GM23338 (cell line): ENCODE data around the gene STIL. TPM values are rescaled to one million over a fixed set of nuclear protein-coding genes. Genes with fewer than 3 reads are reported as not detected.

Experiments
- ATAC-seq: fragments of 200-7000 bp; cut with Tn5 transposase; 3 replicates; pipeline ENCODE4 v1.9.1; 2020
- DNase-seq: peaks from one replicate; pipeline ENCODE4 v3.0.0-alpha.2; 2015; ENCODE audit warnings: low spot score
- H2AFZ ChIP-seq: fragments of 200-600 bp; sonication (generic); 2 replicates; pipeline ENCODE4 v1.8.0; 2016; ENCODE audit warnings: antibody characterized with exemption, mild to moderate bottlenecking, moderate library complexity
- H3F3A ChIP-seq: fragments of 200-600 bp; sonication (generic); replicated peaks from 2 replicates; pipeline ENCODE4 v1.8.0; 2017; ENCODE audit warnings: antibody characterized with exemption, mixed run types, low read depth
- H3K27ac ChIP-seq: fragments of 200-600 bp; sonication (generic); 2 replicates; pipeline ENCODE4 v1.6.1; 2016; ENCODE audit warnings: low read depth
- H3K27me3 ChIP-seq: fragments of 200-600 bp; sonication (generic); 2 replicates; pipeline ENCODE4 v1.8.0; 2016; ENCODE audit warnings: mild to moderate bottlenecking, mixed run types, moderate library complexity; ENCODE audit not compliant: insufficient read depth
- H3K36me3 ChIP-seq: fragments of 200-600 bp; sonication (generic); 2 replicates; pipeline ENCODE4 v1.8.0; 2016; ENCODE audit warnings: mild to moderate bottlenecking; ENCODE audit not compliant: insufficient read depth
- H3K4me1 ChIP-seq: fragments of 200-600 bp; sonication (generic); 2 replicates; pipeline ENCODE4 v1.8.0; 2016; ENCODE audit warnings: mild to moderate bottlenecking, moderate library complexity; ENCODE audit not compliant: insufficient read depth
- H3K4me2 ChIP-seq: fragments of 200-600 bp; sonication (generic); 2 replicates; pipeline ENCODE4 v1.7.1; 2017; ENCODE audit warnings: mixed run types
- H3K4me3 ChIP-seq: fragments of 200-600 bp; sonication (generic); 2 replicates; pipeline ENCODE4 v1.6.1; 2016; ENCODE audit warnings: mixed run types
- H3K79me2 ChIP-seq: fragments of 200-600 bp; sonication (generic); replicated peaks from 2 replicates; pipeline ENCODE4 v1.8.0; 2017; ENCODE audit warnings: mild to moderate bottlenecking; ENCODE audit not compliant: insufficient read depth
- H3K9me2 ChIP-seq: fragments of 200-600 bp; sonication (generic); 2 replicates; pipeline ENCODE4 v1.8.0; 2017; ENCODE audit not compliant: insufficient read depth
- H4K20me1 ChIP-seq: fragments of 200-600 bp; sonication (generic); replicated peaks from 2 replicates; pipeline ENCODE4 v1.8.0; 2017; ENCODE audit warnings: mild to moderate bottlenecking; ENCODE audit not compliant: insufficient read depth
- H3K27ac Mint-ChIP-seq: 2 replicates; pipeline ENCODE4 v1.8.0; 2020; ENCODE audit warnings: inconsistent platforms, mild to moderate bottlenecking, moderate library complexity, mixed read lengths
- H3K27me3 Mint-ChIP-seq: 3 replicates; pipeline ENCODE4 v1.8.0; 2022; ENCODE audit warnings: low read depth, mild to moderate bottlenecking, moderate library complexity, mixed read lengths, inconsistent platforms; ENCODE audit not compliant: insufficient read depth, poor library complexity
- H3K36me3 Mint-ChIP-seq: 3 replicates; pipeline ENCODE4 v1.8.0; 2021; ENCODE audit warnings: low read depth, mild to moderate bottlenecking, inconsistent platforms, moderate library complexity, mixed read lengths
- H3K4me1 Mint-ChIP-seq: 3 replicates; pipeline ENCODE4 v1.8.0; 2020; ENCODE audit warnings: mild to moderate bottlenecking, inconsistent platforms, mixed read lengths
- H3K4me3 Mint-ChIP-seq: 3 replicates; pipeline ENCODE4 v1.8.0; 2021; ENCODE audit warnings: moderate library complexity, mild to moderate bottlenecking, inconsistent platforms, mixed read lengths
- H3K9me3 Mint-ChIP-seq: 3 replicates; pipeline ENCODE4 v1.8.0; 2020; ENCODE audit warnings: moderate library complexity, mild to moderate bottlenecking, inconsistent platforms, mixed read lengths
- CTCF ChIP-seq, 2 experiments: fragments of 200-600 bp in 1 of 2; sonication (generic) in 1 of 2; conservative IDR thresholded peaks; 2 replicates each; pipeline versions ENCODE4 v1.5.1 to v1.6.1; 2016 to 2017; ENCODE audit warnings: antibody characterized with exemption in 2 of 2, low read depth in 2 of 2, mild to moderate bottlenecking in 2 of 2, moderate library complexity in 1 of 2
- EZH2 ChIP-seq: fragments of 200-600 bp; sonication (generic); IDR thresholded peaks from one replicate; pipeline ENCODE4 v1.8.0; 2017; ENCODE audit warnings: antibody characterized with exemption, mild to moderate bottlenecking, low read depth; ENCODE audit not compliant: unreplicated experiment
- EZH2phosphoT487 ChIP-seq: fragments of 200-600 bp; sonication (generic); IDR thresholded peaks from one replicate; pipeline ENCODE4 v1.8.1; 2018; ENCODE audit warnings: antibody characterized with exemption; ENCODE audit not compliant: unreplicated experiment
- JUNB ChIP-seq: IDR thresholded peaks from one replicate; pipeline ENCODE4 v1.6.1; 2016; ENCODE audit warnings: antibody characterized with exemption; ENCODE audit not compliant: unreplicated experiment
- POLR2AphosphoS5 ChIP-seq: IDR thresholded peaks from 2 replicates; pipeline ENCODE4 v1.6.1; 2016; ENCODE audit warnings: antibody characterized with exemption, low read depth
- ZNF331 ChIP-seq: fragments of 250-450 bp; sonication (Bioruptor Pico); IDR thresholded peaks from 2 replicates; pipeline ENCODE4 v1.5.0; 2020; ENCODE audit warnings: low read depth, mild to moderate bottlenecking, moderate library complexity
- ZNF462 ChIP-seq: fragments of 250-450 bp; sonication (Bioruptor Pico); IDR thresholded peaks from 2 replicates; pipeline ENCODE4 v1.5.0; 2020; ENCODE audit warnings: mild to moderate bottlenecking, moderate library complexity
- polyA plus RNA-seq: library from polyadenylated mRNA; unstranded; fragments of >200 nt; fragmentation: Nextera tagmentation; extraction: Ambion mirVana; gene quantifications from 2 replicates; pipeline ENCODE4 v1.2.1, GENCODE V29; 2016
- total RNA-seq: library from RNA; depleted of rRNA; stranded (reverse); fragments of >200 nt; shearing (Covaris generic); gene quantifications from 2 replicates; pipeline ENCODE4 v1.2.3, GENCODE V29; 2014

The STIL gene
- total and polyA plus RNA-seq, 2 experiments from 2014 or later: 15.6 to 38.2 TPM

- DNase-seq (peak; percentile 56), ATAC-seq (no peak)
- no peak for TF ChIP-seq ZNF462
- no peak for TF ChIP-seq CTCF (conservative IDR thresholded peaks at IDR 0.05; ENCODE audit: low read depth in 2 of 2)
- no peak for TF ChIP-seq ZNF331 (CRISPR knock-in tag)
- TF ChIP-seq JUNB: no peak
- TF ChIP-seq EZH2phosphoT487: no peak
- TF ChIP-seq POLR2AphosphoS5: no peak
- no peak for TF ChIP-seq EZH2
- Mint-ChIP-seq H3K27ac (no peak overlapping the region), H3K9me3 (peaks cover 10% of the 10 kb centered on the region; the same call in 2 of the 3 replicates), H3K4me1 (peaks cover 31% of the 10 kb centered on the region), H3K4me3 (no peak overlapping the region), H3K36me3 (peaks cover 6% of the 10 kb centered on the region), H3K27me3 (peaks cover 23% of the 10 kb centered on the region)
- peaks cover 60% of the 10 kb centered on the region for H3K27me3 ChIP-seq
- no peaks in the 10 kb centered on the region for H3K36me3 ChIP-seq
- H4K20me1 ChIP-seq: no peaks in the 10 kb centered on the region
- H3K4me2 ChIP-seq: 0 out of 2 replicates have a peak overlapping the region, but pooled peaks have one; percentile 38
- peaks cover 24% of the 10 kb centered on the region for H3K4me1 ChIP-seq
- H3K9me2 ChIP-seq: no peaks in the 10 kb centered on the region
- H2AFZ ChIP-seq: peak overlapping the region; percentile 86
- no peak overlapping the region for H3K4me3 ChIP-seq
- H3K27ac ChIP-seq: no peak overlapping the region
- no peaks in the 10 kb centered on the region for H3K79me2 ChIP-seq
- no peaks in the 10 kb centered on the region for H3F3A ChIP-seq
These were observed 102.1 kb downstream of the STIL start for GRCh38 chr1:47211796-47212269.
